Measurements from ENCODE around the gene CACNG6. TPM values are rescaled to one million over a fixed set of nuclear protein-coding genes. Genes with fewer than 3 reads are reported as not detected.

CACNG6 gene
- total RNA-seq, 1 donor from 2014 or later = not detected

DNA sequence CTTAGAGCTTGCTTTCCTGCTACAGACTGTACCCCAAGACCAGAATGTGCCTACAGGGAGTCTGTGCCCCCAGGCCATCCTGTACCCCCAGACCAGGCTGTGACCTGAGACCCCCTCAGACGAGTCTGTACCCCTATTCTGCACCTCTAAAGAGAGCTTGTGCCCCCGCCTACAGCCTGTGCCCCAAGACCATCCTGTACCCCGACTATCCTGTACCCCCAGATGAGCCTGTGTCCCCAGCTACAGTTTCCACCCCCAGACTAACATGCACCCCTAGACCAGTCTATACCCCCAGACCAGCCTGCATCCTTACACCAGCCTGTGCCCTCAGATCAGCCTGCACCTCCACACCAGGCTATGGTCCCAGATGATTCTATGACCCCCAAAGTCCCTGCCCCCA, 2.0 kb downstream of the CACNG6 start:
- no peak for DNase-seq (ENCODE audit: low spot score)
- Mint-ChIP-seq H3K4me3 (no peak overlapping the region), H3K9me3 (no peaks in the 10 kb centered on the region), H3K36me3 (ENCODE audit: low read depth) (no peaks in the 10 kb centered on the region), H3K27ac (no peak overlapping the region), H3K4me1 (ENCODE audit: low read depth) (no peaks in the 10 kb centered on the region), H3K27me3 (ENCODE audit: insufficient read depth) (peaks cover 12% of the 10 kb centered on the region)
- intact Hi-C loops (cut with micrococcal nuclease) = no loop called here

DNA sequence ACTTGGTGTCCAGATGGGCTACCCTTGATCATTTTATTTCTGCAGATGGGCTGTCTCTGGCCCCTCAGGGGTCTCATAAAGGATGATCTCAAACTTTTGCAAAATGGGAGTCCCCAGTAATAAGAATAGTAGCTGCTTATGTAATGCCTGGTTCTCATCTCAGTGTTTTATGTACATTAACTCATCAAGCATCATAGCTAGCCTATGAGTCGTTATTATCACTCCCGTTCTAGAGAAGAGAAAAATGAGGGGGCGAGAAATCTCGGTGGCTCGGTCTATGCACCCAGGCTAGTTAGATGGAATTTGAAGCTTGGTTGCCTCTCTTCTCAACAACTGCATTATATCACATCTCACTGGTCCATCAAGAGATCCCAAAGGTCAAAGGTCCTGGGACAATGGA, 3.4 kb downstream of the CACNG6 start:
- intact Hi-C loops (cut with micrococcal nuclease) = no loop called here
- H3K4me3 Mint-ChIP-seq = no peak overlapping the region
- H3K36me3 Mint-ChIP-seq (ENCODE audit: low read depth) = no peaks in the 10 kb centered on the region
- H3K4me1 Mint-ChIP-seq (ENCODE audit: low read depth) = no peaks in the 10 kb centered on the region
- DNase-seq (ENCODE audit: low spot score) = no peak
- peaks cover 12% of the 10 kb centered on the region for H3K27me3 Mint-ChIP-seq (ENCODE audit: insufficient read depth)
- no peak overlapping the region for H3K27ac Mint-ChIP-seq
- no peaks in the 10 kb centered on the region for H3K9me3 Mint-ChIP-seq

DNA sequence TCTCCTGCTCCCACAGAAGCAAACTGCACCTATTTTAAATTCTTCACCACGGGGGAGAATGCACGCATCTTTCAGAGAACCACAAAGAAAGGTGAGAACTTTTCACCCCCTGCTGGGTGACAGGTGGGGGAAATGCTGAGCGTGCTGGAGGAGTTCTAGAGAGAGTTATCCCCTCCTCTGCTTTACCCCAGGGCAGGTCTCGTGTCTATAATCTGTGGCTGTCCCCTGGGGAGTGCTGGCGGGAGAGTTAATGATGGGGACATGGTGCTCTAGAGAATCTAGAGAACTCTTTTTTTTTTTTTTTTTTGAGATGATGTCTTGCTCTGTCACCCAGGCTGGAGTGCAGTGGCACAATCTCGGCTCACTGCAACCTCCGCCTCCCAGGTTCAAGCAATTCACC, 6.8 kb downstream of the CACNG6 start:
- Mint-ChIP-seq H3K4me1 (ENCODE audit: low read depth) (no peaks in the 10 kb centered on the region), H3K36me3 (ENCODE audit: low read depth) (no peaks in the 10 kb centered on the region)

DNA sequence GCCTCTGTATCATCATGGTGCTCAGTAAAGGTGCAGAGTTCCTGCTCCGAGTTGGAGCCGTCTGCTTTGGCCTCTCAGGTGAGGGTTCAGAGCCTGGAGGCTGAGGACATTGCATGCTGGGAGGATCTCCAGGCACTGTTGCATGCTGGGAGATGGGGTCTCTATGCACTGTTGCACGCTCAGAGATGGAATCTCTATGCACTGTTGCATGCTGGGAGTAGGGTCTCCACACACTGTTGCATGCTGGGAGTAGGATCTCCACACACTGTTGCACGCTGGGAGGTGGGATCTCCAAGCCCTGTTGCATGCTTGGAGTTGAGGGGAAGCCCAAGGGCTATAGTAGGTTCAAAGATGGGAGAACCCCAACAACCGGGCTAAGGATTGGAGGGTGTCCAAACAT, 8.3 kb downstream of the CACNG6 start:
- Mint-ChIP-seq H3K9me3 (no peaks in the 10 kb centered on the region), H3K27me3 (ENCODE audit: insufficient read depth) (no peaks in the 10 kb centered on the region), H3K27ac (no peak overlapping the region), H3K4me1 (ENCODE audit: low read depth) (no peaks in the 10 kb centered on the region), H3K4me3 (no peak overlapping the region), H3K36me3 (ENCODE audit: low read depth) (no peaks in the 10 kb centered on the region)
- DNase-seq (ENCODE audit: low spot score) = no peak
- intact Hi-C loops (cut with micrococcal nuclease) = no loop called here

More for the DNA sequence above, 6.8 kb downstream of the CACNG6 start:
- Mint-ChIP-seq H3K4me3 (no peak overlapping the region), H3K27ac (no peak overlapping the region), H3K9me3 (no peaks in the 10 kb centered on the region), H3K27me3 (ENCODE audit: insufficient read depth) (peaks cover 4% of the 10 kb centered on the region)
- intact Hi-C loops (cut with micrococcal nuclease) = no loop called here
- no peak for DNase-seq (ENCODE audit: low spot score)

- Mint-ChIP-seq H3K9me3 (no peaks in the 10 kb centered on the region), H3K36me3 (ENCODE audit: low read depth) (no peaks in the 10 kb centered on the region), H3K27ac (no peak overlapping the region), H3K4me3 (no peak overlapping the region), H3K4me1 (ENCODE audit: low read depth) (no peaks in the 10 kb centered on the region), H3K27me3 (ENCODE audit: insufficient read depth) (no peaks in the 10 kb centered on the region)
- intact Hi-C loops (cut with micrococcal nuclease) = no loop called here
- DNase-seq (ENCODE audit: low spot score) = no peak
These were observed 10.1 kb downstream of the CACNG6 start for GRCh38 chr19:54001496-54001895.

DNA sequence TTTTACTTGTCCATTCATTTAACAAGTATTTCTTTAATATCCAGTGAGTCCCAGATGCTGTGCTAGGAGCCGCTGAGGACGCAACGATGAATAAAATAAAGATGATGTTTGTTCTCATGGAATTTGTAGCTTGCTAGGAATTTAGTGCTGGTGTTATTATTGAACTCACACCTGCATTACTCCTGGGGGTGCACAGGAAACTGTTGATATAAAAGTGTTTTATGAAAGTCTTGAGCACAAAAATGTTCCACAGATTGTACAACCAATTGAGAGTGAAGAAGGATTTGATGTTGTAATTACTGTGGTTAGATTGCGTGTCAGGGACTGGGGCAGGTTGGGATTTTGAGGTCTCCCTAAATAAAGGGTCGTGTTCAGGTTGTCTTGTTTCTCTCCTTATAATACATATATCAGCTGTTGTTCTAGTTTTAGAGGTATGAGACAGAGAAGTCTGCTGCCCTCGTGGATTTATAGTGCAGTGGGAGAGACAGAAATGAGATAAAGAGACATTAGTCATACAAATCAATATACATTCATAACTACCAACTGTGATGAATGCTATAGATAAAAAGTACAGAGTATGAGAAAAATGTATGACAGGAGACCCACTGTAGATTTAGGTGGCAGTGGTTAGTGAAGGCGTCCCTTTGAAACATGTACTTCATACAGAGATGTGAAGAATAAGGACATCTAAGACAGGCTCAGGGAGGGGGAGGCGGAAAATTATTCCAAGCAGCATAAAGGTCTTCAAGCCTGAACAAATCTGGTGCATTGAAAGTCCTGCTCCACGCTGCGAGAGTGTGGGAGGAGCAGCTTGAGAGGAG, 11.3 kb downstream of the CACNG6 start:
- intact Hi-C loops (cut with micrococcal nuclease) = no loop called here
- H3K9me3 Mint-ChIP-seq = no peaks in the 10 kb centered on the region
- no peaks in the 10 kb centered on the region for H3K4me1 Mint-ChIP-seq (ENCODE audit: low read depth)
- H3K27ac Mint-ChIP-seq = no peak overlapping the region
- no peak for DNase-seq (ENCODE audit: low spot score)
- H3K36me3 Mint-ChIP-seq (ENCODE audit: low read depth) = no peaks in the 10 kb centered on the region
- H3K27me3 Mint-ChIP-seq (ENCODE audit: insufficient read depth) = no peaks in the 10 kb centered on the region
- no peak overlapping the region for H3K4me3 Mint-ChIP-seq

- DNase-seq (ENCODE audit: low spot score) = no peak
- peaks cover 4% of the 10 kb centered on the region for H3K27me3 Mint-ChIP-seq (ENCODE audit: insufficient read depth)
These were observed 18.0 kb downstream of the CACNG6 start for GRCh38 chr19:54009440-54009839.

GRCh38 chr19:54010474-54010873, 19.0 kb downstream of the CACNG6 start:
- Mint-ChIP-seq H3K27me3 (ENCODE audit: insufficient read depth) (peaks cover 7% of the 10 kb centered on the region), H3K4me3 (no peak overlapping the region), H3K27ac (no peak overlapping the region), H3K36me3 (ENCODE audit: low read depth) (no peaks in the 10 kb centered on the region), H3K4me1 (ENCODE audit: low read depth) (peaks cover 5% of the 10 kb centered on the region), H3K9me3 (no peaks in the 10 kb centered on the region)
- DNase-seq (ENCODE audit: low spot score) = no peak
- intact Hi-C loops (cut with micrococcal nuclease) = no loop called here

More at GRCh38 chr19:54009440-54009839, 18.0 kb downstream of the CACNG6 start:
- Mint-ChIP-seq H3K9me3 (no peaks in the 10 kb centered on the region), H3K4me1 (ENCODE audit: low read depth) (peaks cover 5% of the 10 kb centered on the region), H3K36me3 (ENCODE audit: low read depth) (no peaks in the 10 kb centered on the region), H3K27ac (no peak overlapping the region), H3K4me3 (no peak overlapping the region)
- intact Hi-C loops (cut with micrococcal nuclease) = no loop called here

GRCh38 chr19:54011507-54012211, 20.2 kb downstream of the CACNG6 start:
- DNase-seq (ENCODE audit: low spot score) = no peak
- Mint-ChIP-seq H3K4me3 (no peak overlapping the region), H3K27ac (no peak overlapping the region), H3K9me3 (no peaks in the 10 kb centered on the region), H3K27me3 (ENCODE audit: insufficient read depth) (peaks cover 7% of the 10 kb centered on the region), H3K4me1 (ENCODE audit: low read depth) (peaks cover 5% of the 10 kb centered on the region), H3K36me3 (ENCODE audit: low read depth) (no peaks in the 10 kb centered on the region)
- intact Hi-C loops (cut with micrococcal nuclease) = no loop called here

- Mint-ChIP-seq H3K9me3 (no peaks in the 10 kb centered on the region), H3K4me1 (ENCODE audit: low read depth) (no peaks in the 10 kb centered on the region), H3K27ac (no peak overlapping the region), H3K36me3 (ENCODE audit: low read depth) (no peaks in the 10 kb centered on the region), H3K27me3 (ENCODE audit: insufficient read depth) (peaks cover 2% of the 10 kb centered on the region), H3K4me3 (no peak overlapping the region)
- intact Hi-C loops (cut with micrococcal nuclease) = no loop called here
- no peak for DNase-seq (ENCODE audit: low spot score)
These were observed 22.4 kb downstream of the CACNG6 start for GRCh38 chr19:54013866-54014265.

DNA sequence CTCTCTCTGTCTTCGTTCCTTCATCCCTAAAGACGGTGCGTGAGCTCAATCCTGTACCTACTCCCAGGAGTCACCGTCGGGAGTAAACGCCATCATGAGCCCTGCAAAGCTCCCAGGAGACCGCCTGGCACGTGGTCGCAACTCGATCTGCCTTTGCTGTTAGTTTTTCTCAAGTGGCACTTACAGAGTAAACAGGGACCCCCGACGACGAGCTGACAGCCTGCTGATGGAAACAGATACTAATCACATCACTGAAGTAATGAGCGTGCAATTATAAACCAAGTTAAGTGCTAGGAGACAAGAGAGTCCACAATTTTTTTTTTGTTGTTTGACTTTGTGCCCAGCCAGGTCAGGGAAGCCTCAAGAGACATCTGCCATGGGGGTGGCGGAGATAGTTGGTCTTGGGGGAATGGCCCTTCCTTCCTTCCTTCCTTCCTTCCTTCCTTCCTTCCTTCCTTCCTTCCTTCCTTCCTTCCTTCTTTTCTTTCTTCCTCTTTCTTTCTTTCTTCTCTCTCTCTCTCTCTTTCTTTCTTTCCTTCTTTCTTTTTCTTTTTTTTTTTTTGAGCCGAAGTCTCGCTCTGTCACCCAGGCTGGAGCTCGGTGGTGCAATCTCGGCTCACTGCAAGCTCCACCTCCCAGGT, 23.6 kb downstream of the CACNG6 start:
- Mint-ChIP-seq H3K27ac (no peak overlapping the region), H3K9me3 (no peaks in the 10 kb centered on the region), H3K36me3 (ENCODE audit: low read depth) (no peaks in the 10 kb centered on the region), H3K4me1 (ENCODE audit: low read depth) (no peaks in the 10 kb centered on the region), H3K4me3 (no peak overlapping the region), H3K27me3 (ENCODE audit: insufficient read depth) (peaks cover 2% of the 10 kb centered on the region)
- no peak for DNase-seq (ENCODE audit: low spot score)
- intact Hi-C loops (cut with micrococcal nuclease) = no loop called here

- H3K4me1 Mint-ChIP-seq (ENCODE audit: low read depth) = no peaks in the 10 kb centered on the region
- no peak overlapping the region for H3K27ac Mint-ChIP-seq
- no peaks in the 10 kb centered on the region for H3K9me3 Mint-ChIP-seq
- no peaks in the 10 kb centered on the region for H3K36me3 Mint-ChIP-seq (ENCODE audit: low read depth)
- peaks cover 2% of the 10 kb centered on the region for H3K27me3 Mint-ChIP-seq (ENCODE audit: insufficient read depth)
- no peak overlapping the region for H3K4me3 Mint-ChIP-seq
- DNase-seq (ENCODE audit: low spot score) = no peak
- intact Hi-C loops (cut with micrococcal nuclease) = no loop called here
These were observed 25.8 kb downstream of the CACNG6 start for GRCh38 chr19:54017261-54017660.

GRCh38 chr19:54021363-54021762, 29.9 kb downstream of the CACNG6 start:
- Mint-ChIP-seq H3K9me3 (no peaks in the 10 kb centered on the region), H3K4me3 (no peak overlapping the region), H3K27me3 (ENCODE audit: insufficient read depth) (no peaks in the 10 kb centered on the region), H3K27ac (no peak overlapping the region), H3K4me1 (ENCODE audit: low read depth) (no peaks in the 10 kb centered on the region), H3K36me3 (ENCODE audit: low read depth) (no peaks in the 10 kb centered on the region)
- DNase-seq (ENCODE audit: low spot score) = no peak
- intact Hi-C loops (cut with micrococcal nuclease) = loop anchor here (5.0 kb wide), 2 partner anchors 114 to 824 kb away; partner anchors contain the start of gene CACNG7
